IPS-20b (cell line): ENCODE measurements around the gene SRSF1.
A peak's percentile ranks its signal among the peaks of the same experiment; 100 is the strongest.

Source experiments
- H3K27ac ChIP-seq: one replicate; pipeline ENCODE4 v1.5.1; 2013; ENCODE audit warnings: low read length
- H3K27me3 ChIP-seq: 2 replicates; pipeline ENCODE4 v1.6.1; 2013; ENCODE audit warnings: mild to moderate bottlenecking, low read length, inconsistent platforms; ENCODE audit not compliant: insufficient read depth
- H3K36me3 ChIP-seq: 2 replicates; pipeline ENCODE4 v1.6.1; 2013; ENCODE audit warnings: low read depth, mild to moderate bottlenecking, inconsistent platforms, low read length, moderate library complexity; ENCODE audit not compliant: insufficient read depth
- H3K4me1 ChIP-seq: 2 replicates; pipeline ENCODE4 v1.6.1; 2013; ENCODE audit warnings: mild to moderate bottlenecking, control low read depth, inconsistent platforms, low read length, moderate library complexity; ENCODE audit not compliant: insufficient read depth
- H3K4me3 ChIP-seq: 2 replicates; pipeline ENCODE4 v1.5.1; 2013; ENCODE audit warnings: mild to moderate bottlenecking, low read length, inconsistent platforms
- H3K9ac ChIP-seq: 2 replicates; pipeline ENCODE4 v1.6.1; 2013; ENCODE audit warnings: low read depth, mild to moderate bottlenecking, inconsistent platforms, low read length, moderate library complexity
- H3K9me3 ChIP-seq: 2 replicates; pipeline ENCODE4 v1.6.1; 2013; ENCODE audit warnings: mild to moderate bottlenecking, low read depth, low read length, inconsistent platforms; ENCODE audit not compliant: insufficient read depth

SRSF1 gene

GRCh38 chr17:57997085-57997809, 9.8 kb downstream of the SRSF1 start:
- H3K27me3 ChIP-seq, result no peaks in the 10 kb centered on the region
- no peak overlapping the region for H3K4me3 ChIP-seq
- no peaks in the 10 kb centered on the region for H3K9me3 ChIP-seq
- H3K9ac ChIP-seq, result no peak overlapping the region
- H3K36me3 ChIP-seq, result peaks cover 52% of the 10 kb centered on the region
- H3K27ac ChIP-seq, result no peak overlapping the region
- H3K4me1 ChIP-seq, result peaks cover 3% of the 10 kb centered on the region; the same call in 1 of the 2 replicates

GRCh38 chr17:57995076-57995956, 11.7 kb downstream of the SRSF1 start:
- Histone ChIP-seq H3K4me1 (peaks cover 3% of the 10 kb centered on the region; the same call in 1 of the 2 replicates), H3K27me3 (no peaks in the 10 kb centered on the region), H3K9ac (no peak overlapping the region), H3K27ac (no peak overlapping the region), H3K4me3 (no peak overlapping the region), H3K9me3 (no peaks in the 10 kb centered on the region), H3K36me3 (peaks cover 33% of the 10 kb centered on the region)

GRCh38 chr17:57994436-57994835, 12.6 kb downstream of the SRSF1 start:
- Histone ChIP-seq H3K27ac (no peak overlapping the region), H3K36me3 (peaks cover 24% of the 10 kb centered on the region), H3K4me3 (no peak overlapping the region), H3K27me3 (no peaks in the 10 kb centered on the region), H3K4me1 (peaks cover 7% of the 10 kb centered on the region; the same call in 1 of the 2 replicates), H3K9ac (no peak overlapping the region), H3K9me3 (no peaks in the 10 kb centered on the region)

GRCh38 chr17:57993471-57994365, 13.3 kb downstream of the SRSF1 start:
- H3K4me1 ChIP-seq, result peaks cover 10% of the 10 kb centered on the region; the same call in 1 of the 2 replicates
- no peaks in the 10 kb centered on the region for H3K27me3 ChIP-seq
- no peak overlapping the region for H3K4me3 ChIP-seq
- H3K9ac ChIP-seq, result no peak overlapping the region
- H3K27ac ChIP-seq, result no peak overlapping the region
- no peaks in the 10 kb centered on the region for H3K9me3 ChIP-seq
- peaks cover 17% of the 10 kb centered on the region for H3K36me3 ChIP-seq

GRCh38 chr17:57991537-57991936, 15.5 kb downstream of the SRSF1 start:
- Histone ChIP-seq H3K27me3 (no peaks in the 10 kb centered on the region), H3K4me1 (peaks cover 11% of the 10 kb centered on the region; the same call in 1 of the 2 replicates), H3K9me3 (no peaks in the 10 kb centered on the region), H3K27ac (no peak overlapping the region), H3K4me3 (no peak overlapping the region), H3K9ac (no peak overlapping the region), H3K36me3 (no peaks in the 10 kb centered on the region)

- Histone ChIP-seq H3K27me3 (no peaks in the 10 kb centered on the region), H3K27ac (no peak overlapping the region), H3K9ac (no peak overlapping the region), H3K4me3 (no peak overlapping the region), H3K9me3 (no peaks in the 10 kb centered on the region), H3K4me1 (peaks cover 21% of the 10 kb centered on the region), H3K36me3 (peaks cover 2% of the 10 kb centered on the region; the same call in 1 of the 2 replicates)
Measured at GRCh38 chr17:57990037-57990436, 17.0 kb downstream of the SRSF1 start.

- peak overlapping the region; percentile 88 for H3K9ac ChIP-seq
- H3K27ac ChIP-seq, result peak overlapping the region; percentile 81
- H3K4me1 ChIP-seq, result peaks cover 21% of the 10 kb centered on the region
- H3K4me3 ChIP-seq, result peak overlapping the region; percentile 85
- no peaks in the 10 kb centered on the region for H3K9me3 ChIP-seq
- H3K27me3 ChIP-seq, result no peaks in the 10 kb centered on the region
- H3K36me3 ChIP-seq, result peaks cover 12% of the 10 kb centered on the region; the same call in 1 of the 2 replicates
Measured at GRCh38 chr17:57988301-57989250, 18.5 kb downstream of the SRSF1 start.

- Histone ChIP-seq H3K36me3 (peaks cover 18% of the 10 kb centered on the region; the same call in 1 of the 2 replicates), H3K4me3 (peak within 1 kb of the TSS; percentile 95), H3K9ac (peak within 1 kb of the TSS; percentile 91), H3K27ac (peak within 1 kb of the TSS; percentile 81), H3K27me3 (no peaks in the 10 kb centered on the region), H3K4me1 (peaks cover 26% of the 10 kb centered on the region), H3K9me3 (no peaks in the 10 kb centered on the region)
Measured at GRCh38 chr17:57987581-57988300, 19.3 kb downstream of the SRSF1 start, which contains the start of gene VEZF1. TSS of gene VEZF1 (minus strand) at chr17:57988254. CDS start at chr17:57988111, 143 bp downstream.

GRCh38 chr17:57986841-57987580, 20.0 kb downstream of the SRSF1 start:
- H3K36me3 ChIP-seq, result peaks cover 25% of the 10 kb centered on the region
- H3K9ac ChIP-seq, result peak overlapping the region; percentile 91; the same call in 1 of the 2 replicates
- peak overlapping the region; percentile 51 for H3K27ac ChIP-seq
- H3K9me3 ChIP-seq, result no peaks in the 10 kb centered on the region
- peaks cover 26% of the 10 kb centered on the region for H3K4me1 ChIP-seq
- peak overlapping the region; percentile 95 for H3K4me3 ChIP-seq
- no peaks in the 10 kb centered on the region for H3K27me3 ChIP-seq
